Trophoblast cell (in vitro differentiated cells and primary cell): ENCODE data around the gene LLGL2.

Source experiments
- DNase-seq, 2 donors: peaks; one replicate each; pipeline ENCODE4 v3.0.0-alpha.2; 2016
- H2AFZ ChIP-seq: 2 replicates; pipeline ENCODE4 v1.6.1; 2013; ENCODE audit warnings: low read length, moderate library complexity, mild to moderate bottlenecking; ENCODE audit not compliant: insufficient read depth, poor library complexity
- H2AK5ac ChIP-seq: 2 replicates; pipeline ENCODE4 v1.6.1; 2013; ENCODE audit warnings: mild to moderate bottlenecking, low read length
- H2BK120ac ChIP-seq: 2 replicates; pipeline ENCODE4 v1.6.1; 2013; ENCODE audit warnings: low read length, mild to moderate bottlenecking, moderate library complexity; ENCODE audit not compliant: insufficient read depth, poor library complexity
- H2BK12ac ChIP-seq: 2 replicates; pipeline ENCODE4 v1.6.1; 2013; ENCODE audit warnings: mild to moderate bottlenecking, low read length, moderate library complexity
- H2BK5ac ChIP-seq: 2 replicates; pipeline ENCODE4 v1.6.1; 2013; ENCODE audit warnings: low read length, low read depth, moderate library complexity, mild to moderate bottlenecking; ENCODE audit not compliant: poor library complexity
- H3K14ac ChIP-seq: 2 replicates; pipeline ENCODE4 v1.6.1; 2013; ENCODE audit warnings: mild to moderate bottlenecking, low read length
- H3K18ac ChIP-seq: 2 replicates; pipeline ENCODE4 v1.6.1; 2013; ENCODE audit warnings: mild to moderate bottlenecking, low read length
- H3K23ac ChIP-seq: 2 replicates; pipeline ENCODE4 v1.6.1; 2013; ENCODE audit warnings: low read length
- H3K27ac ChIP-seq: 2 replicates; pipeline ENCODE4 v1.5.1; 2013; ENCODE audit warnings: low read depth, mild to moderate bottlenecking, inconsistent platforms, low read length, moderate library complexity
- H3K27me3 ChIP-seq: 2 replicates; pipeline ENCODE4 v1.6.1; 2013; ENCODE audit warnings: inconsistent platforms, mild to moderate bottlenecking, low read length, moderate library complexity; ENCODE audit not compliant: insufficient read depth
- H3K36me3 ChIP-seq, 2 experiments: 1 replicate in 1 of 2; 2 replicates in 1 of 2; pipeline ENCODE4 v1.6.1; 2013; ENCODE audit warnings: low read length in 2 of 2, mild to moderate bottlenecking in 2 of 2, moderate library complexity in 1 of 2; ENCODE audit not compliant: insufficient read depth in 2 of 2, control insufficient read depth in 1 of 2
- H3K4ac ChIP-seq: 2 replicates; pipeline ENCODE4 v1.6.1; 2013; ENCODE audit warnings: low read depth, mild to moderate bottlenecking, low read length, moderate library complexity
- H3K4me1 ChIP-seq, 2 experiments: 1 replicate in 1 of 2; 2 replicates in 1 of 2; pipeline ENCODE4 v1.6.1; 2013; ENCODE audit warnings: low read length in 2 of 2, mild to moderate bottlenecking in 2 of 2, moderate library complexity in 1 of 2; ENCODE audit not compliant: insufficient read depth in 2 of 2, control insufficient read depth in 1 of 2
- H3K4me2 ChIP-seq: 2 replicates; pipeline ENCODE4 v1.6.1; 2013; ENCODE audit warnings: inconsistent platforms, mild to moderate bottlenecking, low read length, moderate library complexity
- H3K4me3 ChIP-seq: 2 replicates; pipeline ENCODE4 v1.5.1; 2013; ENCODE audit warnings: mild to moderate bottlenecking, low read depth, low read length, inconsistent platforms
- H3K79me1 ChIP-seq: one replicate; pipeline ENCODE4 v1.6.1; 2013; ENCODE audit warnings: low read length
- H3K79me2 ChIP-seq: 2 replicates; pipeline ENCODE4 v1.6.1; 2013; ENCODE audit warnings: low read length, mild to moderate bottlenecking; ENCODE audit not compliant: control insufficient read depth, insufficient read depth, poor library complexity
- H3K9ac ChIP-seq: 2 replicates; pipeline ENCODE4 v1.6.1; 2013; ENCODE audit warnings: mild to moderate bottlenecking, low read length
- H3K9me3 ChIP-seq: 2 replicates; pipeline ENCODE4 v1.6.1; 2013; ENCODE audit warnings: low read depth, mild to moderate bottlenecking, control low read depth, inconsistent platforms, low read length; ENCODE audit not compliant: insufficient read depth
- H4K12ac ChIP-seq: 2 replicates; pipeline ENCODE4 v1.6.1; 2013; ENCODE audit warnings: low read depth, mild to moderate bottlenecking, low read length, moderate library complexity
- H4K8ac ChIP-seq: 2 replicates; pipeline ENCODE4 v1.6.1; 2013; ENCODE audit warnings: low read depth, mild to moderate bottlenecking, low read length, moderate library complexity
- H4K91ac ChIP-seq: one replicate; pipeline ENCODE4 v1.6.1; 2013; ENCODE audit warnings: low read depth, mild to moderate bottlenecking, low read length, moderate library complexity
- WGBS: extraction: QIAGEN DNeasy Blood & Tissue Kit; methylation state at CpG from one replicate; pipeline ENCODE4 v1.1.7; 2013; ENCODE audit warnings: missing lambda C conversion rate; ENCODE audit not compliant: insufficient read length, insufficient coverage; ENCODE audit errors: extremely low coverage; 5-methylcytosine and 5-hydroxymethylcytosine counted together

LLGL2 gene

DNA sequence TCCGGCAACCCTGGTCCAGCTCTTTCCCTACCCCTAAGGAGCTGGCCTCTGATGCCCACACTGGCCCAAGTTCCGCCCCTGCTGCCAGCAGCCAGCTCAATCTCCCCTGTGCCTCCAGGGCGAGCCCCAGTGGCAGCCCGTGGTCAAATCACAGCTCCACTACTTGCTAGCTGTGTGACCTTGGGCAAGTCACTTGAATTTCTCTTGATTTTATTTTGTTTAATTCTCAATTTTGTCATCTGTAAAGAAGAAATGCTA is 20.4 kb upstream of the LLGL2 start:
- Histone ChIP-seq H4K8ac (no peak overlapping the region), H3K4me1 (no peaks in the 10 kb centered on the region), H2AK5ac (no peak overlapping the region), H3K18ac (no peak overlapping the region), H3K14ac (no peak overlapping the region), H3K79me1 (no peaks in the 10 kb centered on the region), H3K9ac (no peak overlapping the region), H3K9me3 (peaks cover 1% of the 10 kb centered on the region), H3K27ac (no peak overlapping the region), H3K27me3 (no peaks in the 10 kb centered on the region), H3K4me2 (no peak overlapping the region), H2BK12ac (no peak overlapping the region), H3K4ac (no peak overlapping the region), H3K23ac (no peak overlapping the region), H2BK120ac (no peak overlapping the region), H3K4me3 (no peak overlapping the region), H4K12ac (no peak overlapping the region), H2BK5ac (no peak overlapping the region), H3K79me2 (no peaks in the 10 kb centered on the region), H4K91ac (no peak overlapping the region), H2AFZ (no peak overlapping the region), H3K36me3 (peaks cover 65 to 81% of the 10 kb centered on the region in 2 experiments)
- WGBS: no CpG with 5 or more reads among the region's 4 CpGs
- DNase-seq: no peak

DNA sequence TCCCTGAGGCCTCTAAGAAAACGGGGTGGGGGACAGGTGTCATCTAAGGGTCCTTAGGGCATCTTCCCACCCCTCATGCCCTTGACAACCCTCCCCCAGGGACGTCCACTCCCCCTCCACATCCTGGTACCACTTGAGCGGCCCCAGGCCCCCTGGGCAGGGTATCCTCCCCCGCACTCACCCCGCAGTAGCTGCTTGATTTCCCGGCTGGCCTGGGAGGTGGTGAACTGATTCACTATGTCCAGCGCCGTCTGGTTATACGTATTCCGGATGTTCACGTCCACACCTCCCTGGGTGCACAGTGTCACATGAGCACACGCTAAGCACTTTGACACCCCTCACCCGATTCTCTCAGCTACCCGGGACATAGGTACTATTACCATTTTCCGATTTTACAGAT is 19.9 kb upstream of the LLGL2 start:
- no peak for DNase-seq
- Histone ChIP-seq H3K18ac (no peak overlapping the region), H3K79me2 (no peaks in the 10 kb centered on the region), H3K36me3 (peaks cover 60 to 78% of the 10 kb centered on the region in 2 experiments), H4K12ac (no peak overlapping the region), H2BK120ac (no peak overlapping the region), H3K27me3 (no peaks in the 10 kb centered on the region), H2AK5ac (no peak overlapping the region), H3K79me1 (no peaks in the 10 kb centered on the region), H3K27ac (no peak overlapping the region), H3K4me2 (no peak overlapping the region), H3K23ac (no peak overlapping the region), H4K8ac (no peak overlapping the region), H3K4me3 (no peak overlapping the region), H3K14ac (no peak overlapping the region), H2BK5ac (no peak overlapping the region), H3K9ac (no peak overlapping the region), H3K4me1 (no peaks in the 10 kb centered on the region), H3K9me3 (peaks cover 1% of the 10 kb centered on the region), H2AFZ (no peak overlapping the region), H2BK12ac (no peak overlapping the region), H4K91ac (no peak overlapping the region), H3K4ac (no peak overlapping the region)
- WGBS: no CpG with 5 or more reads among the region's 15 CpGs

DNA sequence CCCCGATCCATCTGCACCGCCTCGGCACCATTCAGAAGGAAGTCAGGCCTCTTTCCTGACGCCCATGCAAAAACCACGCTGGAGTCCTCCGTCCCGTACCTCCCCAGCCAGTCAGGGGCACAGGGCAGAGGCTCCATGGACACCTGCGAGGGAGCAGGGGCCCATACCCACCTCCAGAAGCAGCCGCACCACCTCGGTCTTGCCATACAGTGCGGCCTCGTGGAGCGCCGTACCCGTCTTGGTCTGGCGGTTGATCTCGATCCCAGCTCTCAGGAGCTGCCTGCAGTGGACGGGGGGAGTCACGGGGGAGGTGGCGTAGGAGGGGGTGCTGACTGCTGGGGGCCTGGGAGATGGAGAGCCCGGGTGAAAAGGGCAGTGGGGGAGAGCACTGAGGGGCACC is 19.4 kb upstream of the LLGL2 start:
- Histone ChIP-seq H3K4me1 (no peaks in the 10 kb centered on the region), H3K36me3 (peaks cover 56 to 75% of the 10 kb centered on the region in 2 experiments), H3K27me3 (no peaks in the 10 kb centered on the region), H3K23ac (no peak overlapping the region), H2AK5ac (no peak overlapping the region), H2AFZ (no peak overlapping the region), H3K79me1 (no peaks in the 10 kb centered on the region), H3K18ac (no peak overlapping the region), H3K27ac (no peak overlapping the region), H4K91ac (no peak overlapping the region), H2BK12ac (no peak overlapping the region), H3K9ac (no peak overlapping the region), H2BK120ac (no peak overlapping the region), H4K8ac (no peak overlapping the region), H3K4me2 (no peak overlapping the region), H3K14ac (no peak overlapping the region), H3K79me2 (no peaks in the 10 kb centered on the region), H4K12ac (no peak overlapping the region), H3K4me3 (no peak overlapping the region), H3K4ac (no peak overlapping the region), H2BK5ac (no peak overlapping the region), H3K9me3 (peaks cover 1% of the 10 kb centered on the region)
- WGBS: no CpG with 5 or more reads among the region's 21 CpGs
- no peak for DNase-seq

DNA sequence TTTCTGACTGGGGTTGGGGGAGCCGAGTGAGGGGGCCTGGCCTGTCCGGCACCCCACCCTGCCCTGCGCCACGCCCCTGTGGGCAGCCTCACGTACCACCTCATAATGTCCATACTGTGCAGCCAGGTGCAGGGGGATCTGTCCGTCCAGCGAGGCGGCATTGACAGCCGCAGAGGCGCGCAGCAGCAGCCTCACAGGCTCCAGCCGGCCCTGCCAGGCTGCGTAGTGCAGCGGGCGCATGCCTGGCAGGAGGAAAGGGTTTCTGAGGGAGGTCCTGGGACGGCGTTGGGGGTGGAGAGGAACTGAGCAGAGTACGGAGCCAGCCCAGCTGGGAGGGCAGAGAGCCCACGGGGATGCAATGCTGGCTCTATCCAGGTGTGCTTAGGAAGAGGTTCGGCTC is 18.6 kb upstream of the LLGL2 start:
- no peaks in the 10 kb centered on the region for H3K79me2 ChIP-seq
- no peak overlapping the region for H3K23ac ChIP-seq
- H2BK120ac ChIP-seq: no peak overlapping the region
- no peak overlapping the region for H2BK12ac ChIP-seq
- H3K4me3 ChIP-seq: no peak overlapping the region
- peaks cover 1% of the 10 kb centered on the region for H3K9me3 ChIP-seq
- no peaks in the 10 kb centered on the region for H3K79me1 ChIP-seq
- H3K4ac ChIP-seq: no peak overlapping the region
- no peak overlapping the region for H4K91ac ChIP-seq
- no peak for DNase-seq
- no peak overlapping the region for H3K27ac ChIP-seq
- H3K4me1 ChIP-seq: no peaks in the 10 kb centered on the region
- no peak overlapping the region for H3K18ac ChIP-seq
- no peak overlapping the region for H3K9ac ChIP-seq
- H2AFZ ChIP-seq: no peak overlapping the region
- H4K12ac ChIP-seq: no peak overlapping the region
- WGBS: no CpG with 5 or more reads among the region's 20 CpGs
- no peak overlapping the region for H2BK5ac ChIP-seq
- no peak overlapping the region for H2AK5ac ChIP-seq
- no peak overlapping the region for H3K14ac ChIP-seq
- peaks cover 51 to 68% of the 10 kb centered on the region in 2 experiments for H3K36me3 ChIP-seq
- no peaks in the 10 kb centered on the region for H3K27me3 ChIP-seq
- no peak overlapping the region for H4K8ac ChIP-seq
- H3K4me2 ChIP-seq: no peak overlapping the region
